GM12891 (cell line): ENCODE results near the gene RAB41.
"Not testable (repeated sequence)": the region's sequence is repeated elsewhere in the genome, so short reads cannot be mapped to it uniquely, and the experiment has no call there.

Source experiments
- DNase-seq: peaks from one replicate; pipeline ENCODE4 v3.0.0; 2011; ENCODE audit warnings: low spot score; ENCODE audit not compliant: insufficient read length
- FAIRE-seq: peaks from 2 replicates; lab custom pipeline; 2011; peaks lifted over from hg19 to GRCh38; lab: Jason Lieb, UNC
- PAX5 ChIP-seq: IDR thresholded peaks from 2 replicates; pipeline ENCODE4 v1.6.1; 2011; ENCODE audit warnings: low read length, moderate library complexity, mild to moderate bottlenecking; ENCODE audit not compliant: insufficient read depth, severe bottlenecking
- POLR2A ChIP-seq: IDR thresholded peaks from 2 replicates; pipeline ENCODE4 v1.6.1; 2011; ENCODE audit warnings: low read depth, low read length, control low read depth
- POLR2AphosphoS5 ChIP-seq: IDR thresholded peaks from 2 replicates; pipeline ENCODE4 v1.6.1; 2011; ENCODE audit warnings: low read depth, low read length, control low read depth
- POU2F2 ChIP-seq: IDR thresholded peaks from 2 replicates; pipeline ENCODE4 v1.6.1; 2011; ENCODE audit warnings: low read depth, mild to moderate bottlenecking, control low read depth, low read length, moderate library complexity
- SPI1 ChIP-seq: IDR thresholded peaks from 2 replicates; pipeline ENCODE4 v1.6.1; 2011; ENCODE audit warnings: low read depth, low read length, control low read depth
- TAF1 ChIP-seq: IDR thresholded peaks from 2 replicates; pipeline ENCODE4 v1.6.1; 2011; ENCODE audit warnings: low read depth, low read length, control low read depth

Gene RAB41

DNA sequence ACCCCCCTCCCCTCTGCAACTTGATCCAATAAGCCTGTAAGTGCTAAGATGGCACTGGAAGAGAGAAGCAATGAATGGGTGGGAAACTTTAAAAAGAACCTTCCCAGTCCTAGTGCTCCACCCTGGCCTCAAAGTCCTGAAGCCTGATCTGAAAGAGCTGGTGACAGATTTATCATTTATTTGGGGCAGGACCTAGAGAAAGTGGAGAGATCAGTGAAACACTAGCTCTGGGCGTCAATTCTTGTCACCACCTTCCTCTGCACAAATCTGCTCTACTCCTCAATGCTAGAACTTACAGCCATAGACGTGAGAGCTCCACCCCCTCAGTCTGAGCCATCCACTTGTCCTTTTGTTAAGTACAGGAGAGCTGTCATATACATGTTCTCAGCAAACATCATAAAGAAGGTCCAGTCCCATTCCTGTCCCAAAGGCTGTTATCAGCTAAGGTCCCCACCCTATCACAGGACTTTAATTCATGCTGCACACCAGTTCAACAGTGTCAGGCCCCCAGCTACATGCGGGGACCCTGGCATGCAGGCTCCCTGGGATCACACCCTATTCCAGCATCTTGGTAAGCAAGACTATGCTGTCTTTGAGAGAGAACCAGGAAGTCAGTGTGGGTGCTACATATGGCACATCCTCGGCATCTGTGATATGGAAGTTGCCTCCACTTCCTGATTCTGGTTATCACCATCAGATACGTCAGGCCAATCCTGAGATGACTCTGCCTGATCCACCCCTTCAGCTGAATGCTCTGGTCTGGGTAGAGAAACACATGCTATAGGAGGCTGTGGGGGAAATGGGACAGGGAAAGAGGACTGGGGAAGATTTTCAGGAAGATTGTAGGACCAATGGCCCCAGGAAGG is 24.3 kb upstream of the RAB41 start:
- DNase-seq (no peak), FAIRE-seq (no peak)
- no peak for TF ChIP-seq POU2F2
- TF ChIP-seq PAX5 = no peak
- TF ChIP-seq TAF1 = no peak
- no peak for TF ChIP-seq SPI1
- no peak for TF ChIP-seq POLR2AphosphoS5
- TF ChIP-seq POLR2A = no peak

GRCh38 chrX:70260104-70260503 is 21.9 kb upstream of the RAB41 start, which contains the start of gene P2RY4:
Gene P2RY4 (minus strand): TSS chrX:70260204. CDS start chrX:70259624, 580 bp downstream.
- no peak for TF ChIP-seq POLR2AphosphoS5
- TF ChIP-seq PAX5 = no peak
- TF ChIP-seq TAF1 = no peak
- DNase-seq = no peak
- no peak for FAIRE-seq

DNA sequence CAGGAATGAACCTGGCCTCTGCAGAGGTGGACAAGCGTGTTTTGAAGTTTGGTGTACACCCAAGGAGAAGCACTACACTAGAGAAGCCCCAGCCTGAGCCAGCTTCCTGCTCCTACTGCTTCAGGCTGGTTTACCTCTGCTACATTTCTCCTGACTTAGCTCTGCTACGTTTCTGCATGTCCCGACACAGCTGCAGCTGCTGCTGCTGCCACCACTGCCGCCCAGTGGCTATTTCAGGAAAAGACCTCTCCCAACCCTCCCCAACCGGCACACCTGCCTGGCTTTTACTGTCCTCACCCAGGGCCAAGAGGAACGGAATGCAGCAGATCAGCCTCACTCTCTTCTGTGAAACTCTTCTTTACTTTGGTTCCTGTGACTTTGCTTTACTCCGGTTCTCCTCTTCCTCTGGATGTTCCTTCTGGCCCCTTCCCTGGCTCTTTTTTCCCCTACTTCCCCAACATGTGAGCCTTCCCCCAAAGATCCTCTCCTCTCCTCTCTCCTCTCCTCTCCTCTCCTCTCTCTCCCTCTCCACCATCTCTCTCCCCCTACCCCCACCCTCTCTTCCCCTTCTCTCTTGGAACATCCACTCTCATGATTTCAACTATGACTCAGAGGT is 18.9 kb upstream of the RAB41 start:
- no peak for TF ChIP-seq POU2F2
- no peak for TF ChIP-seq TAF1
- TF ChIP-seq PAX5 = no peak
- no peak for TF ChIP-seq POLR2A
- TF ChIP-seq POLR2AphosphoS5 = no peak
- no peak for FAIRE-seq
- DNase-seq = no peak

- no peak for DNase-seq
- no peak for FAIRE-seq
- TF ChIP-seq POU2F2 = no peak
- TF ChIP-seq TAF1 = no peak
- no peak for TF ChIP-seq SPI1
- no peak for TF ChIP-seq PAX5
- TF ChIP-seq POLR2A = no peak
- no peak for TF ChIP-seq POLR2AphosphoS5
Measured at GRCh38 chrX:70264784-70265183, 17.2 kb upstream of the RAB41 start.

GRCh38 chrX:70268034-70268433 is 13.9 kb upstream of the RAB41 start, which contains the start of gene ARR3:
Gene ARR3 (plus strand): TSS chrX:70268334. CDS start chrX:70269386, 1,052 bp downstream.
- TF ChIP-seq POLR2A = no peak
- TF ChIP-seq POLR2AphosphoS5 = no peak
- no peak for TF ChIP-seq TAF1
- no peak for TF ChIP-seq SPI1
- no peak for TF ChIP-seq POU2F2
- TF ChIP-seq PAX5 = no peak
- FAIRE-seq = no peak
- no peak for DNase-seq

DNA sequence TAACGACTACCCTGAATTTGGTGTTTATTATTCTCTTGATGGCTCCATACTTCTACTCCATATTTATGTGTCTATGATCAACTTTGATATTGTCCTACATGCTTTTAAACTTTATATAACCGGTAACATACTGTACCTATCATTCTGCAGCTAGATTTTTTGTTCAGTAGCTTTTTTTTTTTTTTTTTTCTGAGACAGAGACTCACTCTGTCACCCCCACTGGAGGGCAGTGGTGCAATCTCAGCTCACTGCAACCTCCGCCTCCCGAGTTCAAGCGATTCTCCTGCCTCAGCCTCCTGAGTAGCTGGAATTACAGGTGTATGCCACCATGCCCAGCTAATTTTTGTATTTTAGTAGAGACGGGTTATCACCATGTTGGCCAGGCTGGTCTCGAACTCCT is 7.9 kb upstream of the RAB41 start:
- DNase-seq, FAIRE-seq: not testable (repeated sequence)

DNA sequence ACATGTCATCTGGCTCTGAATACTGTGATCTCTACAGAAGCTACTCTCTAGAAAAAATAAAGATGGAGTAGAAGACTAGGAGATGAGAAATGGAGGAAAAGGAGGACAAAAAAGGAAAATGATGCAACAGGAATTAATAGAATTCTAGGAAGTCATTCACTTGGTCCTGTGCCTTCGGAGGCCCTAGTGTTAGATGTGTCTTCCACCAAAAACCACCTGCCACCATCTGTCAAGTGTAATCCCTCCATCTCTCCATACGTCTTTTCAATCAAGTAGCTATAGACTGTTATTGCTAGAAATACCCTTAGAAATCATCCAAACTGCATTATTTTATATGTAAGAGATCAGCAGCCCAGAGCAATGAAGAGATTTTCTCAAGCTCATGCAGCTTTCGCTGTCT is 2.9 kb upstream of the RAB41 start:
- no peak for DNase-seq
- FAIRE-seq = no peak
- TF ChIP-seq TAF1 (no peak), SPI1 (no peak), POLR2AphosphoS5 (no peak), POLR2A (no peak), POU2F2 (no peak), PAX5 (no peak)

GRCh38 chrX:70280573-70280972 is 1.4 kb upstream of the RAB41 start:
- DNase-seq = no peak
- no peak for FAIRE-seq
- no peak for TF ChIP-seq POLR2AphosphoS5
- no peak for TF ChIP-seq POU2F2
- TF ChIP-seq PAX5 = no peak
- no peak for TF ChIP-seq TAF1
- TF ChIP-seq SPI1 = no peak
- TF ChIP-seq POLR2A = no peak

DNA sequence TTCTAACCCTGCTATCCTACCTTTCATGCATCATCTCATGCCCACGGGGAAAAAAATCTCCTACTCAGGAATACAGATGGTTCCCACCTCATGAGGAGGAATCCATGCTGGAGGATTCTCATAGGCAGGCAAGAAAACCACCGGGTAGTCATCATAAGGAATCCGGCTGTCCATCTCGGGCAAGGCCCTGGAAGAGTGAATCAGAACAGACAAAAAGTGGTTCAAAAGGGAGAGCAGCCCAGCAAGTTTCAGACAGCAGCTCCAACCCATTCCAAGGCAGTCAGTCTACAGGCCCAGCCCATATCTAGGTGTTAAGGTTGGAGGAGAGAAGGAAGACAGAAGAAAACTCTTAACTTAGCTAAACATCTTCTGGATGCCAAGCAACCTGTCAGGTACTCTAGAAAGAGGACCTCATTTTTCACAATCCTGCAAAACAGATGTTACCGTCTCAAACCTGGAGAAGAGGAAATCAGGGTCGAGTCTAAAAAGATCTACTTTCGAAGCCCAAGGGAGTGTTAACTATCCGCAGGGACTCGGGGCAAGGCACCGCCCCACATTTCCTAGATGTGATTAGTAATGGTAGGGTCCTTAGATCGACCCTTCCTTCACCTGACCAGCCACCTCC is 7.3 kb downstream of the RAB41 start:
- TF ChIP-seq POU2F2 = no peak
- TF ChIP-seq POLR2A = no peak
- no peak for TF ChIP-seq SPI1
- TF ChIP-seq PAX5 = no peak
- no peak for TF ChIP-seq TAF1
- DNase-seq = no peak
- FAIRE-seq = no peak
